ENCODE data around the gene ZMYND8.
"Not testable (repeated sequence)": the region's sequence is repeated elsewhere in the genome, so short reads cannot be mapped to it uniquely, and the experiment has no call there.

ZMYND8 gene

GRCh38 chr20:47307569-47307968, 48.9 kb downstream of the ZMYND8 start:
- ATAC-seq (replicated peaks); H3K4me3 Mint-ChIP-seq; H3K4me1 Mint-ChIP-seq; H3K27ac Mint-ChIP-seq; H3K9me3 Mint-ChIP-seq; H3K27me3 Mint-ChIP-seq; DNase-seq: not testable (repeated sequence)
- peaks cover 23 to 48% of the 10 kb centered on the region in 2 donors for H3K36me3 Mint-ChIP-seq

GRCh38 chr20:47306755-47307370, 49.6 kb downstream of the ZMYND8 start:
- Mint-ChIP-seq H3K4me3 (no peak overlapping the region), H3K36me3 (peaks cover 28 to 45% of the 10 kb centered on the region in 2 donors)

GRCh38 chr20:47306095-47306494, 50.4 kb downstream of the ZMYND8 start:
- Mint-ChIP-seq H3K36me3 (peaks cover 30 to 49% of the 10 kb centered on the region in 2 donors), H3K27ac (no peak overlapping the region), H3K4me3 (no peak overlapping the region), H3K9me3 (no peaks in the 10 kb centered on the region), H3K27me3 (no peaks in the 10 kb centered on the region), H3K4me1 (peaks cover 0 to 7% of the 10 kb centered on the region in 2 donors)
- ATAC-seq (replicated peaks) (no peak), DNase-seq (no peak)

More at GRCh38 chr20:47306755-47307370, 49.6 kb downstream of the ZMYND8 start:
- ATAC-seq (replicated peaks) = no peak
- Mint-ChIP-seq H3K9me3 (no peaks in the 10 kb centered on the region), H3K27me3 (no peaks in the 10 kb centered on the region), H3K4me1 (peaks cover 0 to 7% of the 10 kb centered on the region in 2 donors), H3K27ac (peak overlapping the region; percentile 3)
- DNase-seq = no peak

- no peaks in the 10 kb centered on the region for H3K9me3 Mint-ChIP-seq
- peaks cover 0 to 4% of the 10 kb centered on the region in 2 donors for H3K4me1 Mint-ChIP-seq
- no peak for DNase-seq
- no peak overlapping the region for H3K27ac Mint-ChIP-seq
- no peak overlapping the region for H3K4me3 Mint-ChIP-seq
- ATAC-seq (replicated peaks) = no peak
- no peaks in the 10 kb centered on the region for H3K27me3 Mint-ChIP-seq
- H3K36me3 Mint-ChIP-seq = peaks cover 26 to 45% of the 10 kb centered on the region in 2 donors
These were observed 50.8 kb downstream of the ZMYND8 start for GRCh38 chr20:47305667-47306066.

- Mint-ChIP-seq H3K4me3 (no peak overlapping the region), H3K4me1 (peaks cover 0 to 4% of the 10 kb centered on the region in 2 donors), H3K27me3 (no peaks in the 10 kb centered on the region), H3K9me3 (no peaks in the 10 kb centered on the region), H3K27ac (no peak overlapping the region), H3K36me3 (peaks cover 21 to 46% of the 10 kb centered on the region in 2 donors)
- DNase-seq (no peak), ATAC-seq (replicated peaks) (no peak)
These were observed 52.2 kb downstream of the ZMYND8 start for GRCh38 chr20:47304287-47304686.

- no peak for ATAC-seq (replicated peaks)
- Mint-ChIP-seq H3K9me3 (no peaks in the 10 kb centered on the region), H3K27ac (no peak overlapping the region), H3K27me3 (no peaks in the 10 kb centered on the region), H3K4me3 (no peak overlapping the region), H3K4me1 (peaks cover 0 to 4% of the 10 kb centered on the region in 2 donors), H3K36me3 (peaks cover 21 to 41% of the 10 kb centered on the region in 2 donors)
- no peak for DNase-seq
These were observed 52.8 kb downstream of the ZMYND8 start for GRCh38 chr20:47303736-47304135.

- H3K9me3 Mint-ChIP-seq = no peaks in the 10 kb centered on the region
- DNase-seq (no peak), ATAC-seq (replicated peaks) (no peak)
- no peak overlapping the region for H3K27ac Mint-ChIP-seq
- no peak overlapping the region for H3K4me3 Mint-ChIP-seq
- peaks cover 2 to 5% of the 10 kb centered on the region in 2 donors for H3K4me1 Mint-ChIP-seq
- no peaks in the 10 kb centered on the region for H3K27me3 Mint-ChIP-seq
- peaks cover 27 to 45% of the 10 kb centered on the region in 2 donors for H3K36me3 Mint-ChIP-seq
These were observed 56.4 kb downstream of the ZMYND8 start for GRCh38 chr20:47300071-47300470.

GRCh38 chr20:47298624-47299023, 57.9 kb downstream of the ZMYND8 start:
- no peak for DNase-seq
- no peaks in the 10 kb centered on the region for H3K9me3 Mint-ChIP-seq
- peaks cover 39 to 60% of the 10 kb centered on the region in 2 donors for H3K36me3 Mint-ChIP-seq
- no peak overlapping the region for H3K4me3 Mint-ChIP-seq
- H3K4me1 Mint-ChIP-seq = peaks cover 4 to 14% of the 10 kb centered on the region in 2 donors
- H3K27ac Mint-ChIP-seq = no peak overlapping the region
- no peak for ATAC-seq (replicated peaks)
- no peaks in the 10 kb centered on the region for H3K27me3 Mint-ChIP-seq

DNA sequence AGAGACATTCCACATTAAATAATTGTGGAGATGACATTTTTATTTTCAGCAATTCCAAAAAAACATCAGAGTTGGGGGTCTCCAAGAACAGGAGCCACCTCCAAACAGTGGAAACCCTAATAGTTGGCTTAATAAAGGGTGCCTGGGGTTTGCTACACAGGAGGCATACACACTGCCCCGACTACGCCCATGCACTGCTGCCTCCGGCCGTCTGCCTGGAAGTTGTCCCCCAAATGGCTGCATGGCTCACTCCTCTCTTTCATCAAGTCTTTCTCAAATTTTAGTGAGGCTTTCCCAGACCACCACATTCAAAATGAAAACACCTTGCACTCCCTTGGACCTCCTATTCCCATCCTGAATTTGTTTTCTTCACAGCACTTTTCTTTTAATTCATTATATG, 58.8 kb downstream of the ZMYND8 start:
- H3K36me3 Mint-ChIP-seq = peaks cover 37 to 61% of the 10 kb centered on the region in 2 donors
- no peaks in the 10 kb centered on the region for H3K27me3 Mint-ChIP-seq
- no peaks in the 10 kb centered on the region for H3K9me3 Mint-ChIP-seq
- H3K27ac Mint-ChIP-seq = peak overlapping the region; percentile 28
- no peak overlapping the region for H3K4me3 Mint-ChIP-seq
- ATAC-seq (replicated peaks) (no peak), DNase-seq (no peak)
- H3K4me1 Mint-ChIP-seq = peaks cover 4 to 14% of the 10 kb centered on the region in 2 donors

DNA sequence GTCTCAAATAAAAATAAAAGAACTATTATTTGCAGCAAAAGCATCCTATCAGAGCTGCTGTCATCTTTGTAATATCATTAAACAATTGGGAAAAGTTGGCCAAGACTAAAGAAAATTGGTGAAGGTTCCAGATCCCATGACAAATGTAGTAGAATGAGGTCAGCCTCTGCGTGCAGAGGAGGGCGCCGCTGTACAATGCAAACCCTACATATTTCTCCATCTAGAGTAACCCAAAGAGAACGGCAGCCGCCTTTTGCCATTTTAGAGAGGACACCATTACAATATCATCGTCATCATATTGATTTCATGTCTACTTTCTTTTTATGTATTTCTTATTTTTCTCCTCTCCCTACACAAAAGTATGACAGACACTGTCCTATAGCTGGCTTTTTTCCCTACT, 59.5 kb downstream of the ZMYND8 start:
- peaks cover 2 to 14% of the 10 kb centered on the region in 2 donors for H3K4me1 Mint-ChIP-seq
- no peak overlapping the region for H3K4me3 Mint-ChIP-seq
- H3K27ac Mint-ChIP-seq = no peak overlapping the region
- no peaks in the 10 kb centered on the region for H3K9me3 Mint-ChIP-seq
- DNase-seq (no peak), ATAC-seq (replicated peaks) (no peak)
- H3K27me3 Mint-ChIP-seq = no peaks in the 10 kb centered on the region
- H3K36me3 Mint-ChIP-seq = peaks cover 34 to 62% of the 10 kb centered on the region in 2 donors

DNA sequence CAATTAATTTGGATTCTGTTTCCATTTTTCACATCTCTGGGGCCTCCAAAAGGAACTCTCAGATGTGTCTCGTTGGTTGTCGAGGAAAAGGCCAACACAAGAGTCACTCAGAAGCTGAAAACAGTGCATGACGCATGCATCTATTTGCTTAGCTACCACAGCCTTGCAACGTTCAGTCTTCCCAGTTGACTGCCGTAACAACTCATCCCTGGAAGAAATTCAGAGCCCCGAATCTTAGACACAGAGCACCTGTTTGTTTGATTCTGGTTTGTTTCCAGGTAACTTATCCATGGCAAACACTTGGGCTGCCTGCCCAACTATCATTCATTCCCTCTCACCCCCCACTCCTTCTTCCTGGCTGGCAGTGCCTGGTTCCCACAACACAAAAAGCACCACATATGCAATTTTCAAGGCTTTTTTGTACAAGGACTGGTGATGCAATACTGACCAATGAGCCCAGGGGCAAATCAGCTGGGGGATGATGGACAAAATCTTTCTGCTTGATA, 60.5 kb downstream of the ZMYND8 start:
- Mint-ChIP-seq H3K27ac (no peak overlapping the region), H3K4me1 (peaks cover 2 to 14% of the 10 kb centered on the region in 2 donors), H3K27me3 (no peaks in the 10 kb centered on the region), H3K9me3 (no peaks in the 10 kb centered on the region), H3K4me3 (no peak overlapping the region), H3K36me3 (peaks cover 28 to 61% of the 10 kb centered on the region in 2 donors)
- ATAC-seq (replicated peaks) = no peak
- DNase-seq = no peak

GRCh38 chr20:47295129-47295813, 61.2 kb downstream of the ZMYND8 start:
- Mint-ChIP-seq H3K4me3 (no peak overlapping the region), H3K27me3 (no peaks in the 10 kb centered on the region), H3K4me1 (peaks cover 2 to 14% of the 10 kb centered on the region in 2 donors), H3K9me3 (no peaks in the 10 kb centered on the region), H3K27ac (no peak overlapping the region), H3K36me3 (peaks cover 27 to 60% of the 10 kb centered on the region in 2 donors)
- no peak for ATAC-seq (replicated peaks)
- DNase-seq = no peak

- DNase-seq = no peak
- ATAC-seq (replicated peaks) = no peak
- Mint-ChIP-seq H3K27me3 (no peaks in the 10 kb centered on the region), H3K4me1 (peaks cover 2 to 14% of the 10 kb centered on the region in 2 donors), H3K27ac (peak overlapping the region; percentile 47), H3K4me3 (no peak overlapping the region), H3K9me3 (no peaks in the 10 kb centered on the region), H3K36me3 (peaks cover 39 to 63% of the 10 kb centered on the region in 2 donors)
These were observed 62.9 kb downstream of the ZMYND8 start for GRCh38 chr20:47293631-47294030.

DNA sequence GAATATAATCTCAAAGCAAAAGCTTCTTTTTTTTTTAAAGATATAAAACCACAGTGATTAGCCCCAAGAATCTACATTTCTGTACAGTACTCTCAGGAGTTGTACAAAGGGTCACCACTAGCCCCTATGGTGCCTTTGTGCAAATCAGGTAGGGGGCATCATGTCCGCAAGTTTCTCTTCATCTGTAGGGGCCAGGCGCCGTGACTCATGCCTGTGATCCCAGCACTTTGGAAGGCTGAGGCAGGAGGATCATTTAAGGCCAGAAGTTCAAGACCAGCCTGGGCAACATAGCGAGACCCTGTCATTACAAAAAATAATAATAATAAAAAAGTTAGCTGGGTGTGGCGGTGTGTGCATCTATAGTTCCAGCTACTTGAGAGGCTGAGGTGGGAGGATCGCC, 63.9 kb downstream of the ZMYND8 start:
- Mint-ChIP-seq H3K27ac (peak overlapping the region; percentile 37), H3K27me3 (no peaks in the 10 kb centered on the region), H3K4me1 (peaks cover 2 to 14% of the 10 kb centered on the region in 2 donors), H3K4me3 (no peak overlapping the region), H3K9me3 (no peaks in the 10 kb centered on the region), H3K36me3 (peaks cover 36 to 59% of the 10 kb centered on the region in 2 donors)
- ATAC-seq (replicated peaks) = no peak
- no peak for DNase-seq
